IMR-90 (cell line): ENCODE results near the gene MRPL54. TPM values are rescaled to one million over a fixed set of nuclear protein-coding genes. Genes with fewer than 3 reads are reported as not detected.

ENCODE experiments used
- ATAC-seq: fragments of 200-7000 bp; cut with Tn5 transposase; 2 replicates; pipeline ENCODE4 v1.9.1; 2020; ENCODE audit warnings: low read depth, mild to moderate bottlenecking, moderate library complexity
- BruUV-seq: library from RNA; stranded (reverse); fragments of 400-500 nt; replicated peaks from 2 replicates; lab custom pipeline; 2021; lab: Mats Ljungman, UMichigan
- CTCF ChIA-PET: fragments of 300-600 bp; formaldehyde crosslinking; extraction: SDS; loops from one replicate; lab custom pipeline; 2021; ENCODE audit warnings: antibody characterized with exemption; lab: Yijun Ruan, JAX
- POLR2A ChIA-PET: fragments of 300-600 bp; sonication (Branson Sonifier 250); formaldehyde crosslinking; loops from one replicate; lab custom pipeline; 2022; ENCODE audit warnings: antibody characterized with exemption; ENCODE audit not compliant: unreplicated experiment; lab: Charles Lee
- DNase-seq: peaks from one replicate; pipeline ENCODE4 v3.0.0; 2013
- H2AFZ ChIP-seq: replicated peaks from 2 replicates; pipeline ENCODE3; 2013; ENCODE audit warnings: low read length, mild to moderate bottlenecking; ENCODE audit not compliant: poor library complexity
- H2AK5ac ChIP-seq: 2 replicates; pipeline ENCODE4 v1.6.1; 2013; ENCODE audit warnings: low read depth, low read length, inconsistent platforms
- H2AK9ac ChIP-seq: replicated peaks from 2 replicates; pipeline ENCODE3; 2013; ENCODE audit warnings: mild to moderate bottlenecking, low read depth, low read length, moderate library complexity; ENCODE audit not compliant: poor library complexity
- H2BK120ac ChIP-seq: 2 replicates; pipeline ENCODE4 v1.6.1; 2013; ENCODE audit warnings: low read depth, low read length, inconsistent platforms
- H2BK15ac ChIP-seq: 3 replicates; pipeline ENCODE4 v1.6.1; 2013; ENCODE audit warnings: low read depth, low read length, inconsistent platforms
- H2BK20ac ChIP-seq: 2 replicates; pipeline ENCODE4 v1.6.1; 2013; ENCODE audit warnings: low read depth, mild to moderate bottlenecking, inconsistent platforms, low read length, moderate library complexity
- H2BK5ac ChIP-seq: 2 replicates; pipeline ENCODE4 v1.6.1; 2013; ENCODE audit warnings: mild to moderate bottlenecking, low read depth, low read length, inconsistent platforms; ENCODE audit not compliant: poor library complexity, severe bottlenecking
- H3K14ac ChIP-seq: replicated peaks from 2 replicates; pipeline ENCODE4 v1.6.1; 2013; ENCODE audit warnings: low read depth, low read length, inconsistent platforms
- H3K18ac ChIP-seq: 2 replicates; pipeline ENCODE4 v1.6.1; 2013; ENCODE audit warnings: low read depth, low read length, control low read depth
- H3K23ac ChIP-seq: 2 replicates; pipeline ENCODE4 v1.6.1; 2013; ENCODE audit warnings: low read depth, low read length, inconsistent platforms
- H3K27ac ChIP-seq: 2 replicates; pipeline ENCODE4 v1.5.1; 2013; ENCODE audit warnings: mild to moderate bottlenecking, control low read depth, low read length; ENCODE audit not compliant: insufficient read depth
- H3K27me3 ChIP-seq: 2 replicates; pipeline ENCODE4 v1.6.1; 2013; ENCODE audit warnings: low read length; ENCODE audit not compliant: control insufficient read depth, insufficient read depth
- H3K36me3 ChIP-seq: 2 replicates; pipeline ENCODE4 v1.6.1; 2013; ENCODE audit warnings: low read length, mixed read lengths; ENCODE audit not compliant: control insufficient read depth, insufficient read depth
- H3K4ac ChIP-seq: 2 replicates; pipeline ENCODE4 v1.6.1; 2013; ENCODE audit warnings: low read depth, low read length, inconsistent platforms
- H3K4me1 ChIP-seq: 2 replicates; pipeline ENCODE4 v1.6.1; 2013; ENCODE audit warnings: low read length, mixed read lengths; ENCODE audit not compliant: control insufficient read depth, insufficient read depth
- H3K4me2 ChIP-seq: 2 replicates; pipeline ENCODE4 v1.6.1; 2013; ENCODE audit warnings: low read depth, mild to moderate bottlenecking, control low read depth, low read length, moderate library complexity
- H3K4me3 ChIP-seq: 2 replicates; pipeline ENCODE4 v1.5.1; 2013; ENCODE audit warnings: low read depth, mild to moderate bottlenecking, control low read depth, low read length, moderate library complexity; ENCODE audit not compliant: insufficient read depth
- H3K56ac ChIP-seq: 2 replicates; pipeline ENCODE4 v1.6.1; 2013; ENCODE audit warnings: low read length, inconsistent platforms; ENCODE audit not compliant: insufficient read depth; ENCODE audit errors: extremely low read depth
- H3K79me1 ChIP-seq, 2 experiments: 2 replicates each; pipeline ENCODE4 v1.6.1; 2013; ENCODE audit warnings: low read length in 2 of 2, inconsistent platforms in 1 of 2, low read depth in 1 of 2
- H3K9ac ChIP-seq: 2 replicates; pipeline ENCODE4 v1.6.1; 2013; ENCODE audit warnings: low read depth, low read length, control low read depth
- H3K9me1 ChIP-seq: 2 replicates; pipeline ENCODE4 v1.6.1; 2013; ENCODE audit warnings: low read length, inconsistent platforms; ENCODE audit not compliant: insufficient read depth
- H3K9me3 ChIP-seq: 2 replicates; pipeline ENCODE4 v1.6.1; 2013; ENCODE audit warnings: low read length; ENCODE audit not compliant: control insufficient read depth, insufficient read depth
- H4K20me1 ChIP-seq: 2 replicates; pipeline ENCODE4 v1.6.1; 2013; ENCODE audit warnings: low read length, inconsistent platforms; ENCODE audit not compliant: insufficient read depth
- H4K5ac ChIP-seq: 2 replicates; pipeline ENCODE4 v1.6.1; 2013; ENCODE audit warnings: mild to moderate bottlenecking, low read depth, low read length, control low read depth
- H4K8ac ChIP-seq, 2 experiments: 2 replicates each; pipeline ENCODE4 v1.6.1; 2013; ENCODE audit warnings: low read depth in 2 of 2, low read length in 2 of 2, control low read depth in 1 of 2, inconsistent platforms in 1 of 2
- H4K91ac ChIP-seq: 2 replicates; pipeline ENCODE4 v1.6.1; 2013; ENCODE audit warnings: low read depth, low read length, inconsistent platforms; ENCODE audit not compliant: insufficient read depth
- CHD1 ChIP-seq: IDR thresholded peaks from 2 replicates; pipeline ENCODE4 v1.6.1; 2012; ENCODE audit warnings: low read depth, low read length, improper control_type of control experiment
- CTCF ChIP-seq: conservative IDR thresholded peaks from 2 replicates; pipeline ENCODE4 v1.5.1; 2012; ENCODE audit warnings: mild to moderate bottlenecking, low read depth, low read length, improper control_type of control experiment
- ELK1 ChIP-seq: fragments of 150-350 bp; IDR thresholded peaks from 2 replicates; pipeline ENCODE4 v1.6.1; 2016; ENCODE audit warnings: low read depth, mild to moderate bottlenecking, low read length, moderate library complexity, borderline replicate concordance
- FOS ChIP-seq: fragments of 150-350 bp; IDR thresholded peaks from 2 replicates; pipeline ENCODE4 v1.6.1; 2016; ENCODE audit warnings: low read depth, low read length
- MAFK ChIP-seq: IDR thresholded peaks from 2 replicates; pipeline ENCODE4 v1.6.1; 2012; ENCODE audit warnings: low read depth, low read length, improper control_type of control experiment
- MXI1 ChIP-seq: IDR thresholded peaks from 2 replicates; pipeline ENCODE4 v1.6.1; 2012; ENCODE audit warnings: low read depth, mild to moderate bottlenecking, low read length, moderate library complexity, borderline replicate concordance
- POLR2A ChIP-seq: IDR thresholded peaks from 2 replicates; pipeline ENCODE4 v1.6.1; 2012; ENCODE audit warnings: mild to moderate bottlenecking, low read depth, low read length
- RFX5 ChIP-seq: IDR thresholded peaks from 2 replicates; pipeline ENCODE4 v1.8.0; 2012; ENCODE audit warnings: low read depth, mild to moderate bottlenecking, low read length, moderate library complexity
- SMC3 ChIP-seq: fragments of 150-350 bp; IDR thresholded peaks from 2 replicates; pipeline ENCODE4 v1.6.1; 2016; ENCODE audit warnings: low read depth, mild to moderate bottlenecking, antibody characterized with exemption, low read length, moderate library complexity
- WGBS, 2 experiments: methylation state at CpG; one replicate each; pipeline versions ENCODE4 v1.1.5 to v1.1.7; 2013; ENCODE audit warnings: missing lambda C conversion rate in 2 of 2; ENCODE audit not compliant: insufficient read length in 1 of 2; ENCODE audit errors: extremely low coverage in 2 of 2; 5-methylcytosine and 5-hydroxymethylcytosine counted together
- dilution Hi-C: fragments of 300-500 bp; cut with HindIII; formaldehyde crosslinking; loops from one replicate; pipeline ENCODE4 v1.14.3; 2018; ENCODE audit warnings: low sequenced_read_pairs; ENCODE audit not compliant: unreplicated experiment
- in situ Hi-C: fragments of 300-500 bp; cut with MboI; formaldehyde crosslinking; loops from 3 replicates; pipeline ENCODE4 v1.14.3; 2019; ENCODE audit warnings: low sequenced_read_pairs, inconsistent platforms, mixed read lengths
- intact Hi-C: fragments of 100-400 bp; cut with micrococcal nuclease; formaldehyde crosslinking; loops from 2 replicates; pipeline ENCODE4 v1.10.0; 2022
- polyA plus RNA-seq, 3 experiments: library from polyadenylated mRNA; depleted of rRNA; stranded (reverse); fragments of >200 nt; gene quantifications; 2 replicates each; pipeline ENCODE4 v1.2.3, GENCODE V29; 2012; ENCODE audit warnings: low replicate concordance in 1 of 3
- total RNA-seq: library from RNA; depleted of rRNA; stranded (reverse); fragments of >200 nt; gene quantifications from 2 replicates; pipeline ENCODE4 v1.2.3, GENCODE V29; 2012

Gene MRPL54
- total and polyA plus RNA-seq, 2 of the 4 experiments (the other 2 are of a cell fraction): 55.9 to 75.7 TPM

- Histone ChIP-seq H3K27me3 (peaks cover 3% of the 10 kb centered on the region; the same call in 1 of the 2 replicates), H3K4me3 (no peak overlapping the region), H4K5ac (no peak overlapping the region), H2AK9ac (no peak overlapping the region), H2BK5ac (no peak overlapping the region), H3K4me1 (no peaks in the 10 kb centered on the region), H3K36me3 (no peaks in the 10 kb centered on the region), H2BK20ac (no peak overlapping the region), H2AK5ac (no peak overlapping the region), H2AFZ (no peak overlapping the region), H2BK120ac (no peak overlapping the region), H4K8ac (no peak overlapping the region), H3K9me3 (peaks cover 24% of the 10 kb centered on the region), H3K56ac (no peak overlapping the region), H4K20me1 (no peaks in the 10 kb centered on the region), H3K18ac (no peak overlapping the region), H3K9me1 (no peaks in the 10 kb centered on the region), H3K79me1 (no peaks in the 10 kb centered on the region), H3K4ac (no peak overlapping the region), H3K27ac (no peak overlapping the region), H3K14ac (no peak overlapping the region), H2BK15ac (no peak overlapping the region), H3K4me2 (no peak overlapping the region), H4K91ac (no peak overlapping the region), H3K23ac (no peak overlapping the region), H3K9ac (no peak overlapping the region)
- in situ Hi-C loops: no loop called here
- CTCF ChIA-PET: no interaction called here
- intact Hi-C loops: no loop called here
- POLR2A ChIA-PET: no interaction called here
- no peak for DNase-seq
- ATAC-seq: no peak
- WGBS, 2 experiments: 90% methylated on average over 18 of the region's 44 CpGs; no CpG with 5 or more reads in 1 of the 2 experiments
- no peak for TF ChIP-seq POLR2A
- TF ChIP-seq MAFK: no peak
- no peak for TF ChIP-seq CHD1
- TF ChIP-seq CTCF: no peak
- TF ChIP-seq FOS: no peak
- no peak for TF ChIP-seq RFX5
- TF ChIP-seq MXI1: no peak
- TF ChIP-seq ELK1: no peak
- TF ChIP-seq SMC3: no peak
- BruUV-seq: no TSS peak
- dilution Hi-C loops: no loop called here
Measured at GRCh38 chr19:3778899-3779723, 16.6 kb downstream of the MRPL54 start.
